CD4-positive, alpha-beta memory T cell (primary cell): ENCODE measurements around the gene FGF10. TPM values are rescaled to one million over a fixed set of nuclear protein-coding genes. Genes with fewer than 3 reads are reported as not detected.

Experiments used
- CTCF ChIA-PET: fragments of 350-600 bp; sonication (Branson Sonifier 250); formaldehyde crosslinking; loops from one replicate; lab custom pipeline; 2021; ENCODE audit warnings: inconsistent platforms; ENCODE audit not compliant: partially characterized antibody; lab: Charles Lee
- POLR2A ChIA-PET: fragments of 350-600 bp; sonication (Branson Sonifier 250); formaldehyde crosslinking; loops from one replicate; lab custom pipeline; 2021; ENCODE audit not compliant: partially characterized antibody; lab: Charles Lee
- DNase-seq, 5 donors: peaks; one replicate each; pipeline versions ENCODE4 v3.0.0 to v3.0.0-alpha.2; 2020 to 2022; ENCODE audit warnings: mixed read lengths in 1 of 5
- H3K27ac ChIP-seq: one replicate; pipeline ENCODE4 v1.7.0; 2013; ENCODE audit warnings: low read depth, low read length
- H3K27me3 ChIP-seq: 2 replicates; pipeline ENCODE4 v1.7.0; 2013; ENCODE audit warnings: mild to moderate bottlenecking, low read length, moderate library complexity; ENCODE audit not compliant: insufficient read depth
- H3K36me3 ChIP-seq: 2 replicates; pipeline ENCODE4 v1.7.0; 2013; ENCODE audit warnings: mild to moderate bottlenecking, low read length, moderate library complexity; ENCODE audit not compliant: insufficient read depth
- H3K4me1 ChIP-seq: 2 replicates; pipeline ENCODE4 v1.7.0; 2013; ENCODE audit warnings: mild to moderate bottlenecking, low read length, moderate library complexity; ENCODE audit not compliant: insufficient read depth
- H3K4me3 ChIP-seq, 2 donors: one replicate each; pipeline ENCODE4 v1.7.0; 2013; ENCODE audit warnings: low read length in 2 of 2, mild to moderate bottlenecking in 1 of 2
- H3K9me3 ChIP-seq, 2 donors: one replicate each; pipeline ENCODE4 v1.7.0; 2013; ENCODE audit warnings: low read length in 2 of 2, control low read depth in 1 of 2; ENCODE audit not compliant: control insufficient read depth in 1 of 2
- H3K27ac Mint-ChIP-seq, 7 donors: one replicate each; pipeline ENCODE4 v1.8.0; 2020 to 2021; ENCODE audit warnings: mixed read lengths in 7 of 7, mild to moderate bottlenecking in 6 of 7, inconsistent platforms in 3 of 7, moderate library complexity in 3 of 7
- H3K27me3 Mint-ChIP-seq, 2 donors: one replicate each; pipeline ENCODE4 v1.8.0; 2020 to 2021; ENCODE audit warnings: mixed read lengths in 2 of 2
- H3K36me3 Mint-ChIP-seq, 2 donors: one replicate each; pipeline ENCODE4 v1.8.0; 2020 to 2021; ENCODE audit warnings: mixed read lengths in 2 of 2, inconsistent platforms in 1 of 2, mild to moderate bottlenecking in 1 of 2
- H3K4me1 Mint-ChIP-seq, 4 donors: one replicate each; pipeline ENCODE4 v1.8.0; 2020 to 2021; ENCODE audit warnings: mixed read lengths in 4 of 4, mild to moderate bottlenecking in 1 of 4
- H3K4me3 Mint-ChIP-seq, 8 donors: one replicate each; pipeline ENCODE4 v1.8.0; 2020 to 2021; ENCODE audit warnings: mixed read lengths in 8 of 8, mild to moderate bottlenecking in 7 of 8, moderate library complexity in 6 of 8, inconsistent platforms in 3 of 8
- H3K9me3 Mint-ChIP-seq, 8 donors: one replicate each; pipeline ENCODE4 v1.8.0; 2020 to 2021; ENCODE audit warnings: mixed read lengths in 8 of 8, mild to moderate bottlenecking in 5 of 8, inconsistent platforms in 3 of 8, moderate library complexity in 1 of 8
- intact Hi-C: fragments of 100-400 bp; cut with micrococcal nuclease; formaldehyde crosslinking; loops from one replicate; pipeline ENCODE4 v1.15.1; 2023
- polyA plus RNA-seq, 2 donors: library from polyadenylated mRNA; unstranded; fragments of 300-500 nt; fragmentation: Illumina TruSeq; gene quantifications; one replicate each; pipeline ENCODE4 v1.2.3, GENCODE V29; 2021
- total RNA-seq, 2 experiments: library from RNA; stranded (reverse); gene quantifications; one replicate each; pipeline ENCODE4 v1.2.3, GENCODE V29; 2021

Gene FGF10
- total and polyA plus RNA-seq, 4 experiments from 2014 or later = not detected

DNA sequence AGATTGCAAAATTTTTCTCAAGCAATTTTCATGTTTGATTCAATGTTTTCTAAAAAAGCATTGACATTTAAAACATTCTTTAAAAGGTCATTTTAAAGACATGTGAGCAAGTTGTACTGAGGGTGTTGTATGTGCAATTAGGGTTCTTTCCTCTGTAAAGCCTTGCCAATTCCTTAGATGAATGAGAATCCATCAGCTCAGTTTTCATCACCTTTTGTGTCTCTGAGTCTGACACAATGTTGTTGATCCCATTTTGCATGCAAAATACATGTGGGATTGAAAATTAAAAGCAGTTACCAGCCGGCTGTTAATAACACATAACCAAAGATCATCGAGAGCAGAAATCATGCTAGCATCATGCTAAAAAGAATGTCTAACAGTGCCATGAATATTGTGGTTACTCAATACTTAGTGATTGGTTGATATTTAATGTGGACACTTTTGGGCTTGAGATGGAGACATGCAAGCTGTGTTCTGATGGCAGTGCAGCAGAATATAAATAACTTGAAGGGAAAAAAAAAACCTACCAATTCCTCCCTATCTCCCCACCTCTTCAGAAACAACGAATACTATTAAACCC, 57.7 kb downstream of the FGF10 start:
- H3K4me1 Mint-ChIP-seq = no peaks in the 10 kb centered on the region
- no peaks in the 10 kb centered on the region for H3K36me3 Mint-ChIP-seq
- H3K27me3 Mint-ChIP-seq = no peaks in the 10 kb centered on the region
- no peak overlapping the region for H3K27ac Mint-ChIP-seq
- H3K9me3 ChIP-seq = no peaks in the 10 kb centered on the region
- no peak for DNase-seq
- H3K4me3 ChIP-seq = no peak overlapping the region
- intact Hi-C loops = no loop called here
- CTCF ChIA-PET = no interaction called here
- POLR2A ChIA-PET = no interaction called here
- no peaks in the 10 kb centered on the region for H3K27me3 ChIP-seq
- H3K36me3 ChIP-seq = no peaks in the 10 kb centered on the region
- H3K9me3 Mint-ChIP-seq = peaks cover 0 to 1% (median 0%) of the 10 kb centered on the region in 8 donors
- no peak overlapping the region for H3K4me3 Mint-ChIP-seq
- no peak overlapping the region for H3K27ac ChIP-seq
- no peaks in the 10 kb centered on the region for H3K4me1 ChIP-seq

DNA sequence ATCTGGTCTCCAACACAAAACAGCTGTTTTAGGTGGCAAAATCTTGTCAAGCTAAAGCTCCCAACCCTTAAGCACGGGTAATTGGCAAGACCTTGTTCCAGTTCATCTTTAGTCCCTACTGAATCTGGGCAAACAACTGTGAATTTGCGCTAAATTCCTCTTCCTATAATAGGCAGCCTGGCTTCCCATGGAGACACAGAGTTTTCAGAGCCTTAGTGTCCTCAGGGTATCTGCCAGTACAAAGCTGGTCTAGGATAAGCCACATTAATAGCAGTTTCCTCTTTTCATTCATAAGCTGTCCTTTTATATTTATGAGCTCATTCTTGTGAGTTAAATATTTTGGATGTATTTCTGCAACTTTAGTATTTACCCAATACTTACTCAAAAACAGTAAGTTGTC, 59.5 kb downstream of the FGF10 start:
- intact Hi-C loops = no loop called here
- POLR2A ChIA-PET = no interaction called here
- Mint-ChIP-seq H3K27me3 (no peaks in the 10 kb centered on the region), H3K4me3 (no peak overlapping the region), H3K9me3 (peaks cover 0 to 6% (median 0%) of the 10 kb centered on the region in 8 donors), H3K36me3 (no peaks in the 10 kb centered on the region), H3K27ac (no peak overlapping the region), H3K4me1 (no peaks in the 10 kb centered on the region)
- no peaks in the 10 kb centered on the region for H3K27me3 ChIP-seq
- no peaks in the 10 kb centered on the region for H3K9me3 ChIP-seq
- CTCF ChIA-PET = interaction anchor here (1.0 kb wide), 1 partner anchor 9 kb away, joined by 3 read pairs; no protein-coding TSS in a partner anchor
- H3K27ac ChIP-seq = no peak overlapping the region
- DNase-seq = no peak
- H3K4me1 ChIP-seq = no peaks in the 10 kb centered on the region
- no peak overlapping the region for H3K4me3 ChIP-seq
- H3K36me3 ChIP-seq = no peaks in the 10 kb centered on the region

DNA sequence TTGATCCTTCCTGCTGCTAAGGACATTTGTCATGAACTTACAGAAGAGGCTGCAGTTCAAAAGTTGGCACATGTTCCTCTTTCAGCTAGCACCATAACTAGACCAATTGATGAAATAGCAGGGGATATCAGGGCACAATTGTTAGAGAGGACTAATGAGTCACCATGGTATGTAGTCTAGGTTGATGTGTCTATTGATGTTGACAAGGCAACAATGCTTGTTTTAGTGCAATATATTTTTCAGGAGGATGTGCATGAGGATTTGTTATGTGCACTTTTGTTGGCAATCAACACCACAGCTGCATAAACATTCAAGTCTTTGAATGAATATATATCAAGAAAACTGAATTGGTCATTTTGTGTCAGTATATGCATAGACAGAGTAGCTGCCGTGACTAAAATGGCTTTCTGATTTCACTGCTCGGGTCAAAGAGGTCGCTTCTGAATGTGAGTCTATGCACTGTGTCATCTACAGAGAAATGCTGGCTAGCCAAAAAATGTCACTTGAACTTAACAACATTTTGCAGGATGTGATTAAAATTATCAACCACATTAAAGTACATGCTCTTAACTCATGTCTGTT, 68.0 kb downstream of the FGF10 start:
- intact Hi-C loops = no loop called here
- H3K4me1 ChIP-seq = no peaks in the 10 kb centered on the region

DNA sequence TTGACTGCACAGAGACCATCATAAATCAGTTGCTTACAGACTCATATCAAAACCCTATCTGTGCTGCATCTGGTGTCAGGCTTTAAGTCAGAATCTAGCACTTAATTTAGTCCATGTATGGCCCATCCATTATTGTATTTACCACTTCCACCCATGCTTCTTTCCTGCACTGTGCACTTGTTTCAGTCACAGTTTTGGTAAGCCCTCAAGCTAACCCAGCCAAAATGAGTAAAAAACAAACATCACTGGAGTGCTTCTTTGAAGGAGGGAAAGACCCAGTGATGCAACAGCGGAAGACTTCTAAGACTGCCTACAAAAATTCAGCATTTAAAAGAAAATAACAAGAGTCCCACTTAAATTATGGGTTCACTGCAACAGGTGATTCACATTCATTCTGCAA, 69.0 kb downstream of the FGF10 start:
- no peak overlapping the region for H3K27ac ChIP-seq
- no peaks in the 10 kb centered on the region for H3K36me3 ChIP-seq
- no peaks in the 10 kb centered on the region for H3K4me1 ChIP-seq
- H3K9me3 ChIP-seq = no peaks in the 10 kb centered on the region
- no peak overlapping the region for H3K4me3 ChIP-seq
- no peaks in the 10 kb centered on the region for H3K27me3 Mint-ChIP-seq
- no peak overlapping the region for H3K4me3 Mint-ChIP-seq
- DNase-seq = no peak
- H3K4me1 Mint-ChIP-seq = no peaks in the 10 kb centered on the region
- no peak overlapping the region for H3K27ac Mint-ChIP-seq
- H3K36me3 Mint-ChIP-seq = no peaks in the 10 kb centered on the region
- no peaks in the 10 kb centered on the region for H3K27me3 ChIP-seq
- CTCF ChIA-PET = no interaction called here
- peaks cover 0 to 18% (median 5%) of the 10 kb centered on the region in 8 donors for H3K9me3 Mint-ChIP-seq
- intact Hi-C loops = no loop called here
- POLR2A ChIA-PET = no interaction called here

More for the DNA sequence above, 68.0 kb downstream of the FGF10 start:
- Histone ChIP-seq H3K27me3 (no peaks in the 10 kb centered on the region), H3K27ac (no peak overlapping the region), H3K36me3 (no peaks in the 10 kb centered on the region), H3K4me3 (no peak overlapping the region), H3K9me3 (no peaks in the 10 kb centered on the region)
- no peak for DNase-seq
- H3K27ac Mint-ChIP-seq = no peak overlapping the region
- H3K4me3 Mint-ChIP-seq = no peak overlapping the region
- CTCF ChIA-PET = no interaction called here
- H3K4me1 Mint-ChIP-seq = no peaks in the 10 kb centered on the region
- POLR2A ChIA-PET = no interaction called here
- H3K36me3 Mint-ChIP-seq = no peaks in the 10 kb centered on the region
- peaks cover 0 to 18% (median 6%) of the 10 kb centered on the region in 8 donors for H3K9me3 Mint-ChIP-seq
- no peaks in the 10 kb centered on the region for H3K27me3 Mint-ChIP-seq

DNA sequence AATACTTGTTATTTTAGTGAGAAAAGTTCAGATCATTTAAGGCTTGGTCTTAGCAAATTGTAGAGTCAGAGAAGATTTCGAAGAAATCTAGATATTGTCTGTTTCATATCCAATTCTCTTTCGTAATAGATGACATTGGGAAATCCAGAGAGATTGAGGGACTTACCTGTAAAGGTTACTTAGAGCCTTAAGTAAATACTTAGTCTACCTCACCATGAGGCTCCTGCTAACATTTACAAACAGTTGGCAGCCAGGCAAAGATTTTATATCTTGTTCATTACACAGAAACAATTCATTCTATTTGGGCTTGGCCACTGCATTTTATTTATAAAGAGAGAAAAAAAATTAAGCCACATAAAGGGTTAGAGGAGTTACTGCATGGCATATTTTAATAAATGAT, 70.3 kb downstream of the FGF10 start:
- intact Hi-C loops = no loop called here
- no peak for DNase-seq

DNA sequence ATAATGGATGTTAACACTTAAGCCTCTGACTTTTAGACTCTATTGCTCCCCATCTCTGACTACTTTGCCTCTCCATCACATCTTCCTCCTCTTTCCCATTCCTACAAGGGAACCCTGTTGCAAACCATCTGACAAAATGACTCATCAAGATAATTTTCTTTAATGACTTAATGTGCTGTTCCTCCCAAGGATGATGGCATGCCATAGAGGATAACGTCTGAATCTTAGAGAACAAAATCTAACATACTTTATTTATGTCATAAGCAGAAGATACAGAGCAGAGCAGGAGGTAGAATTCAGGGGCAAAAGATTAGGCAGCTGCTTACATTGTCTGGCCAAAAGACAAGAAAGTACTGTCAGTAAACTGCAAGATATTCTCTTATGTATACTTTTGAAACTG, 76.8 kb downstream of the FGF10 start:
- no peaks in the 10 kb centered on the region for H3K36me3 Mint-ChIP-seq

More for the DNA sequence above, 70.3 kb downstream of the FGF10 start:
- Mint-ChIP-seq H3K27me3 (no peaks in the 10 kb centered on the region), H3K9me3 (peaks cover 0 to 18% (median 5%) of the 10 kb centered on the region in 8 donors), H3K4me1 (no peaks in the 10 kb centered on the region), H3K4me3 (no peak overlapping the region), H3K27ac (no peak overlapping the region), H3K36me3 (no peaks in the 10 kb centered on the region)
- no peaks in the 10 kb centered on the region for H3K36me3 ChIP-seq
- no peak overlapping the region for H3K27ac ChIP-seq
- H3K27me3 ChIP-seq = no peaks in the 10 kb centered on the region
- ChIA-PET POLR2A (no interaction called here), CTCF (no interaction called here)
- H3K4me1 ChIP-seq = no peaks in the 10 kb centered on the region
- H3K9me3 ChIP-seq = no peaks in the 10 kb centered on the region
- H3K4me3 ChIP-seq = no peak overlapping the region

DNA sequence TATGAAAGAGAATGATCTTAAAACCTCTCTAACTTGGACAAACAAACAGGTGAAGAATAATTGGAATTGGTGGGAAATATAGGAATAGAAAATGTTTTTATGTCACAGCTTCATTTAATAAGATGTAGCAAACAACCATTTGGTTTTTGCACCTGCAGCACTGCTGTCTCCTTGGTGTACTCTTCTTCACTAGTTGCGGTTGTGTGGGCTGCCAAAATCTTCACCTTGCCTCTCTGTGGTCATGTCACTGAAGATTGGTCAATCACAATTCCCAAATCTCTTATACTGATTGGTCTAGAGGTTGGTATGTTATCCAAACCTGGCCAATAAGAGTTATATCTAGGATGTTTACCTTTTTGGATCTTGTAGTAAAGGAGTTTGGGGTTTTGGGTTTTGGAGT, 88.7 kb downstream of the FGF10 start:
- Histone ChIP-seq H3K4me1 (no peaks in the 10 kb centered on the region), H3K27me3 (no peaks in the 10 kb centered on the region), H3K36me3 (no peaks in the 10 kb centered on the region), H3K4me3 (no peak overlapping the region), H3K9me3 (no peaks in the 10 kb centered on the region), H3K27ac (no peak overlapping the region)
- intact Hi-C loops = no loop called here
- no peak overlapping the region for H3K27ac Mint-ChIP-seq
- ChIA-PET CTCF (no interaction called here), POLR2A (no interaction called here)
- no peaks in the 10 kb centered on the region for H3K36me3 Mint-ChIP-seq
- no peak for DNase-seq
- no peaks in the 10 kb centered on the region for H3K4me1 Mint-ChIP-seq
- H3K9me3 Mint-ChIP-seq = peaks cover 0 to 11% (median 4%) of the 10 kb centered on the region in 8 donors
- H3K4me3 Mint-ChIP-seq = no peak overlapping the region
- no peaks in the 10 kb centered on the region for H3K27me3 Mint-ChIP-seq

More for the DNA sequence above, 76.8 kb downstream of the FGF10 start:
- no peaks in the 10 kb centered on the region for H3K9me3 ChIP-seq
- no peak for DNase-seq
- no peaks in the 10 kb centered on the region for H3K4me1 Mint-ChIP-seq
- no peaks in the 10 kb centered on the region for H3K27me3 ChIP-seq
- peaks cover 0 to 7% (median under 1%) of the 10 kb centered on the region in 8 donors for H3K9me3 Mint-ChIP-seq
- H3K4me3 ChIP-seq = no peak overlapping the region
- POLR2A ChIA-PET = no interaction called here
- H3K4me1 ChIP-seq = no peaks in the 10 kb centered on the region
- no peak overlapping the region for H3K4me3 Mint-ChIP-seq
- H3K27ac Mint-ChIP-seq = no peak overlapping the region
- H3K27ac ChIP-seq = no peak overlapping the region
- no peaks in the 10 kb centered on the region for H3K27me3 Mint-ChIP-seq
- CTCF ChIA-PET = no interaction called here
- intact Hi-C loops = no loop called here
- H3K36me3 ChIP-seq = no peaks in the 10 kb centered on the region
